ENCODE results near the gene SIX5.
A peak's percentile ranks its signal among the peaks of the same experiment; 100 is the strongest.

Gene SIX5

GRCh38 chr19:45792470-45793177, 23.6 kb upstream of the SIX5 start, which contains the start of gene DMWD:
Gene DMWD, minus strand, starts transcription at chr19:45792845. Its CDS starts 89 bp downstream, at chr19:45792756.
- DNase-seq (ENCODE audit: low read depth, low spot score) = peak; percentile 98

- no peak for DNase-seq (ENCODE audit: low read depth, low spot score)
These were observed 22.9 kb upstream of the SIX5 start for GRCh38 chr19:45791744-45792469.

GRCh38 chr19:45790942-45791341, 21.9 kb upstream of the SIX5 start:
- DNase-seq (ENCODE audit: low read depth, low spot score) = no peak

GRCh38 chr19:45789035-45789786, 20.2 kb upstream of the SIX5 start:
- DNase-seq (ENCODE audit: low read depth, low spot score) = no peak

- DNase-seq (ENCODE audit: low read depth, low spot score) = no peak
These were observed 17.5 kb upstream of the SIX5 start for GRCh38 chr19:45786533-45786894.

- no peak for DNase-seq (ENCODE audit: low read depth, low spot score)
These were observed 16.9 kb upstream of the SIX5 start for GRCh38 chr19:45785781-45786532.

GRCh38 chr19:45785097-45785496, 16.0 kb upstream of the SIX5 start:
- no peak for DNase-seq (ENCODE audit: low read depth, low spot score)

GRCh38 chr19:45784096-45784495, 15.0 kb upstream of the SIX5 start:
- no peak for DNase-seq (ENCODE audit: low read depth, low spot score)

- DNase-seq (ENCODE audit: low read depth, low spot score) = no peak
These were observed 14.1 kb upstream of the SIX5 start for GRCh38 chr19:45782820-45783785.

GRCh38 chr19:45782162-45782691, 13.2 kb upstream of the SIX5 start, which contains the start of gene DMPK:
Gene DMPK, minus strand, starts transcription at chr19:45782490. Its CDS starts 138 bp downstream, at chr19:45782352.
- no peak for DNase-seq (ENCODE audit: low read depth, low spot score)

GRCh38 chr19:45781214-45782161, 12.4 kb upstream of the SIX5 start:
- no peak for DNase-seq (ENCODE audit: low read depth, low spot score)

GRCh38 chr19:45780448-45781213, 11.6 kb upstream of the SIX5 start:
- DNase-seq (ENCODE audit: low read depth, low spot score) = no peak

GRCh38 chr19:45780146-45780447, 11.0 kb upstream of the SIX5 start:
- DNase-seq (ENCODE audit: low read depth, low spot score) = no peak

- peak; percentile 66 for DNase-seq (ENCODE audit: low read depth, low spot score)
These were observed 10.4 kb upstream of the SIX5 start for GRCh38 chr19:45779231-45780145.

- DNase-seq (ENCODE audit: low read depth, low spot score) = no peak
These were observed 9.1 kb upstream of the SIX5 start for GRCh38 chr19:45778010-45778661.

- no peak for DNase-seq (ENCODE audit: low read depth, low spot score)
These were observed 8.4 kb upstream of the SIX5 start for GRCh38 chr19:45777395-45777961.

- no peak for DNase-seq (ENCODE audit: low read depth, low spot score)
These were observed 5.7 kb upstream of the SIX5 start for GRCh38 chr19:45774765-45775164.

Data from activated CD4-positive, CD25-positive, alpha-beta regulatory T cell treated with anti-CD3 and anti-CD28 coated beads, Interleukin-2, amount 50 U/mL, for 16 hours (primary cell).